ENCODE results near the gene TMEM242.

TMEM242 gene

GRCh38 chr6:157287247-157287850 is 36.0 kb downstream of the TMEM242 start:
- DNase-seq: no peak

DNA sequence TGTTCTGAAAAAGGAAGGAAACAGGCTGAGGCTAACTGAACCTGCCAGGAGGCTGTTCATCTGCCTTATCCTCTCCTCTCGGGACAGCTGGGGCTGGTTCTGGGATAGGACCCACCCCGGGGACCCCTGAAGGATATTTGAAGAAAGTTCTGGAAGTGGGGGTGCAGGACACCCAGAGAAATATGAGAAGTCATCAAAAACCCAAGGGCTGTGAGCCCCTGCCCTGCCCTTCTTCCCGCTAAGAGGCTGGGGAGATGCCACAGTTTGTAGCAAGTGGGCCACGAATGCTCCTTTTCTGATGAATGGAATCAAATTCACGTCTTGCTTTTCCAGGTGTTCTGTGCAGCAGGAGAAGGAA is 37.9 kb downstream of the TMEM242 start:
- no peak for DNase-seq

- no peak for DNase-seq
Observed at GRCh38 chr6:157284738-157285421, 38.4 kb downstream of the TMEM242 start.

GRCh38 chr6:157283900-157284737 is 39.2 kb downstream of the TMEM242 start:
- DNase-seq: no peak

DNA sequence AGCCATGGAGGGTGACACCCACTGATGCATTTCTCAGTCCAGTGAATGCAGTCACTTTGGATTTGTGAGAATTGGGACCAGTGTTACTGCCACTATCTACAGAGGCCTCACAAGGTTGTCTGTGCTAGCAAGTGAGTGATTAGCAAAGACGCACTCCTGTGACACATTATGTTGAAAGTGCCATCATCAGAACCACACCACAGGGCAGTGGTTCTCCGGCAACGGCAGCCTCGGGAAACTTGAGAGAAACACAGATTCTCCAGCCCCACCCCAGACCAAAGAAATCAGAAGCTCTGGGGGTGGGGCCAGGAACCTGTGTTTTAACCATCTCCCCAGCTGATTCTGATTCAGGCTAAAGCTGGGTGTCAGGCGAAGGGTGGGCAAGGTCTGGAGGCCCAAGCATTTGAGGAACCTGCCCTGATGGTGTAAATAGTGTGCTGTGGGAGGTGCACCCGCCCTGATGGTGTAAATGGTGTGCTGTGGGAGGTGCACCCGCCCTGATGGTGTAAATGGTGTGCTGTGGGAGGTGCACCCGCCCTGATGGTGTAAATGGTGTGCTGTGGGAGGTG is 39.9 kb downstream of the TMEM242 start:
- no peak for DNase-seq

- no peak for DNase-seq
Observed at GRCh38 chr6:157282284-157282683, 41.0 kb downstream of the TMEM242 start.

- DNase-seq: no peak
Observed at GRCh38 chr6:157281570-157281969, 41.7 kb downstream of the TMEM242 start.

DNA sequence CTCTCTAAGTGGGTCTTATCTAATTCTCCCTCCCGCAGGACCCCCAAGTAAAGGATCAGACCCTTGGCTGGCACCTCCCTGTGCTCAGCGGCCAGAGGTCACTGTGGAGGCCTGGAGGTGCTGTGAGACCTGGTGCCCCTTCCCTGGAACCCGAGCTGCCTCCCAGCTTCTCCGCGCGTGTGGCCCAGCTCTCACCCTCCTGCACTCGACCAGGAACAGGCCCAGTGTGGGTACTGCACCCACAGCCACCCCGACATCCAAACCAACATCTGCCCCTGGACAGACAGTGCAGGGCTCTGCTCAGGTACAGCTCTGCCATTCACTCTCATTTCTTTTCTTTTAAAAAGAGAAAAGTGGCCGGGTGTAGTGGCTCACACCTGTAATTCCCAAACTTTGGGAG is 42.4 kb downstream of the TMEM242 start:
- DNase-seq: no peak

DNA sequence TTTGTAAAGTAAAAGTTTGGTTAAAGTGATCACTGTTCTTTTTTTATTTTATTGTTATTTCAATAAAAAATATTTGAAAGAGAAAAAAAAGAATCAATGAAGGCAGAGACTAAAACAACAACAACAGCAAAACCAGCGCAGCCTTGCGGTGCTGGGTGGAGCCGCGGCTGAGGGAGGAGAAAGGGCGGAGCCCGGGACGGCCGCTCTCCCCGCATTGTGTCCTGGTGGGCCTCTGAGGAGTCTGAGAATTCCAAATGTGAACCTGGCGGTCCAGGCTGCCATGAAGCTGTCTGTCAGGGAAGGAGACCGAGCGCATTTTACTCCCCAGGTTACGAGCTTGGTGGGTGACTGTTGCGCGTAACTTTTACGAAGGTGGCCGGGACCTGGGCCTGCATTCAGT is 43.2 kb downstream of the TMEM242 start:
- DNase-seq: no peak

- DNase-seq: no peak
Observed at GRCh38 chr6:157278171-157278570, 45.1 kb downstream of the TMEM242 start.

DNA sequence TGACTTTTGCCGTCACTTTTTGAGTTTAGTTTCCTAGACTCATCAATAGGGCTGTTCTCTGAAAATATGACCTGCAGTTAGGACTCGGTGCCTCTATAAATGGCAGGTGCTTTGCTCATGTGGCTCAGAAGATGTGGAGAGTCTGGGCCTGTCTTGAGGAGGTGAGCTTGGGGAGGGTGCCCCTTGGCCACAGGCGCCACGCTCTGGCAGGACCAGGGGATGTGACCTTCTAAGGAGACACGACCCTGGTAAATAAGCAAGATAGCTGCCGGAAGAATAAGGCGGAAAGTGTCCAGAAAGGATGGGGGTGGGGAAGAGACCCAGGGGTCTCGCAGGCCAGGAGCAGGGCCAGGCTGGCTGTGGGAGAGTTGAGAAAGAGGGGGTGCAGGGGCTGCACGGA is 46.6 kb downstream of the TMEM242 start:
- no peak for DNase-seq

- no peak for DNase-seq
Observed at GRCh38 chr6:157276134-157276532, 47.2 kb downstream of the TMEM242 start.

DNA sequence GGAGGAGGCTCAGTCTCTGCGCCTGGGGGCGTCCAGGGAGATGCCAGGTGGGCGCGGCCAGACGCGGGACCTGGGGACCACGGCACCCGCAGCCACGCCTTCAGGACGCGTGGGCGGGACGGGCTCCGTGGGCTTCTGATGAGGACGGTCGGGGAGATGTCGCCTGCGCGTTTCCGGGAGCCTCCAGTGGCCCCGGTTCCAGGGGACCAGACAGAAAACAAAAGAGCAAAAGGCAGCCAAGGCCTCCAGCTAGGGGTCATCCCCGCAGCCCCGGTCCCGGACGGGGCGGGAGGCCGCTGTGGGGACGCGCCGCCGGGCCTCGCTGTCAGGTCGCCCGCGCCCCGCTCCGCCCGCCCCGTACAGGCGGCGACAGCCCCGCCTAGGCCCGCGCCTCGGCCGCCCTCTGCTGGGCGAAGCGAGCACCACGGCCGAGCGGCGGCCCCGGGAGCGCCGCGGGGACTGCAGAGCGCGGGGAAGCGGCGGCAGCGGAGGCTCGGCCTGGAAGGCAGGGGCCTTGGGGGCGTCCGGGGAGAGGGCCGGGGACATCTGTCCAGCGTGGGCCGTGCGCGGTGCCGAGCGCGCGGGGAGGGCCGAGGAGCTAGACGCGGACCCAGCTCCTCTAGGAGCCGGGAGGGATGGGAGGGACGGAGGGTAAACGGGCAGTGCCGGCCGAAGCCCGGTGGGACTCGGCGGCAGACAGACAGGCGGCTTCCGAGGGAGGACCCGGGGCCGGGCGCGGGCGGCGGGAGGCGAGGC is 48.7 kb downstream of the TMEM242 start:
- DNase-seq: peak; percentile 40 to 61

GRCh38 chr6:157273756-157274470 is 49.4 kb downstream of the TMEM242 start:
- no peak for DNase-seq

GRCh38 chr6:157272866-157273755 is 50.2 kb downstream of the TMEM242 start:
- DNase-seq: no peak

DNA sequence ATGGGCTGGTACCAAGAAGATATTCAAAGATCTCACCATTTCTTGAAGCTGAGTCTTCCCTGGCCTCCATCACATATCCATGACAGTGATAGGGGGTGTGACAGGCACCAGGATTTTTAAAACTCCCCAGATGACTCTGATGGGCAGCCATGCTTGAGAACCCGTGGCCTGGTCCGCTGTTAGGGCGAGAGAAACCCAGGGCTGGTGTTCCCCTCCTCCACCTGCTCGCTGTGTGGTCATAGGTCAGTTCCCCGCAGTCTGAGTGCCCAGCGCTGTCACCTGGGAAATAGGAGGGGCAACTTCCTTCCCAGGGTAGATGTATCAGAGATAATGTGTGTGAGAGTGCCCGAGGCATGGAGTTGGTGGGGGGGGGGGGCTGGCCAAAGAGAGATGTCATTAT is 50.9 kb downstream of the TMEM242 start:
- DNase-seq: no peak

DNA sequence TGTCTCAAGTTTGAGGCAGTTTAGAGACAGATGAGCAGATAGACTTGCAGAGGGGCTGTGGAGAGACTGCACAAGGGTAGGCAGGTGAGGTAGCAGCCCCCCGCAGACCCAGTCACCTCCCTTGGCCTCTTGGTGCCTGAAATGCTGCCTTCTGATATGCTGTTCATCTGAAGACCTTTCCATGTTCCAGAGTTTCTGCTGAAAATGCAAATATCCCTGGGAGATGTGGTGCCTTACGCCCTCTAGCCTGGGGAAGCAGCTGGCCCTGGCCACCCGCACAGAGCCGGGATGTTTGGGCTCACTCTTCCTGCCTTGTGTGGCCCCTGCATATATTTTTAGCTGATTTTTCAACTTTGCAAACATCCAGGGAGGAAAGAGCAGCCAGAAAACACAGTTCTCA is 51.4 kb downstream of the TMEM242 start:
- DNase-seq: no peak

GRCh38 chr6:157271441-157271840 is 51.9 kb downstream of the TMEM242 start:
- no peak for DNase-seq

GRCh38 chr6:157270916-157271315 is 52.4 kb downstream of the TMEM242 start:
- DNase-seq: no peak

- no peak for DNase-seq
Observed at GRCh38 chr6:157270308-157270707, 53.0 kb downstream of the TMEM242 start.

DNA sequence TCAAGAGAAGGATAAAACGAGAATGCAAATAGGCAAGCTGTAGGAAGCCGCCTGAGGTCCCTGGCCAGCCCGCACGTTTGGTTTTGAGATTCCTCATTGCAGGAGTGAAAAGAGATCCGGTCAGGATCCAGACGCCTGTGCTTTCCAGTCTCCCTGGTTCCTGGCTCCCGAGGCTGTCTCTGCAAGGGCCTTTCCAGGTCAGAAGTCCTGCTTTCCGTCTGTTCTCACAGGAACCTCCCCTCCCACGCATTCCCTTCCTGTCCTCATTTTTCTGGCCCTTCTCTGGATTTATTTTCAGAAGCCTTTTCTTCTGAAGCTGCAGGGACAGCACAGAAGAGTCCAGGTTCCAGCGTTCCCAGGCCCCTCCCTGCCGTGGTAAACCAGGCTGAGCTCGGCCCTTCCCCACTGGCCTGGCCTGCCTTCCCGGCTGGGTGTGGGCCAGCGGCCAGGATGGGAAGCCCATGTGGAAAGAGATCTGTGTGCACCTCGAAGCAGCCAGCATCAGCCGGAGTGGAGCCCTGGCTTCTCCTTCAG is 54.0 kb downstream of the TMEM242 start:
- no peak for DNase-seq
